ENCODE measurements around the gene MXI1.

The MXI1 gene

DNA sequence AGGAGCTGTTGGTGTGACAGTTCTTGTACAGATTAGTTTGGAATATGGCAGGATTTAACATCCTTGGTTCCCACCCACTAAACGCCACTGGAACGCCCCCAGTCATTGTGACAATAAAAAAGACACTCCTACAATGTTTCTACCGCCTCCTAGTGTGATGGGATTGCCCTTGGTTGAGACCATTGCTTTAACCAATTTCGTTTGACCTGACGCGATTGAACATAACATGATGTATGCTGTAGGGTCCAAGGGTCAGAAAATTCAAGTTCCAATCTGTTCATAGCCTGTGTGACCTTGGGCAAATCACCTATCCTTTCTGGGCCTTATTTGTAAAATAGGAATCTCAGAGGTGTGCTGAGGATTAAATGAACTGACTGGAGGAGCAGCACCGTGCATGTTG lies 12.5 kb downstream of the MXI1 start:
- H3K27me3 ChIP-seq (ENCODE audit: control insufficient read depth, insufficient read depth, low read length), result peaks cover 71% of the 10 kb centered on the region
- no peaks in the 10 kb centered on the region for H3K9me3 ChIP-seq (ENCODE audit: control insufficient read depth, insufficient read depth, low read length)
- no peaks in the 10 kb centered on the region for H3K36me3 ChIP-seq (ENCODE audit: control insufficient read depth, insufficient read depth, low read length)
- H3K4me1 ChIP-seq (ENCODE audit: control insufficient read depth, insufficient read depth, low read length), result peaks cover 6% of the 10 kb centered on the region
- no peak overlapping the region for H3K4me3 ChIP-seq (ENCODE audit: low read depth, low read length)
- no peak overlapping the region for H3K9ac ChIP-seq (ENCODE audit: low read depth, low read length)

DNA sequence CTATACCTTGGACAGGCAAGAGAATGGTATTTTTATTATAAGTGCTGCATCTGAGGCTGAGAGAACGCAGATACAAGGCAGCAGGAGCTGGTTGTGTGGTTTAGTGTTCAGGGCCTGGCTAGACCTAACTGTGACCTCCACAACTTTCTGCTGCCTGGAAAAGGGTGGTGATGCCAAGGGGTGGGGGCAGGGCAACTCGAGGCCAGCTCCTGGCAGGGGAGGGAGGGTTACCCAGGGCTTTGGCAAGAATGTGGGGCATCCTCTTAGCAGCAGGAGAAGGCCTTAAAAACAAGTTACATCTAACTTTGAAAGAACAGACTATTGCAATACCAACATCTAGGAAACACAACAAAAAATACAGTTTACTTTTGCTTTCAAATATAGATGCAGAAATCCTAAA lies 13.0 kb downstream of the MXI1 start:
- no peaks in the 10 kb centered on the region for H3K36me3 ChIP-seq (ENCODE audit: control insufficient read depth, insufficient read depth, low read length)
- H3K9me3 ChIP-seq (ENCODE audit: control insufficient read depth, insufficient read depth, low read length), result no peaks in the 10 kb centered on the region
- peaks cover 6% of the 10 kb centered on the region for H3K4me1 ChIP-seq (ENCODE audit: control insufficient read depth, insufficient read depth, low read length)
- no peak overlapping the region for H3K9ac ChIP-seq (ENCODE audit: low read depth, low read length)
- peaks cover 72% of the 10 kb centered on the region for H3K27me3 ChIP-seq (ENCODE audit: control insufficient read depth, insufficient read depth, low read length)
- no peak overlapping the region for H3K4me3 ChIP-seq (ENCODE audit: low read depth, low read length)

DNA sequence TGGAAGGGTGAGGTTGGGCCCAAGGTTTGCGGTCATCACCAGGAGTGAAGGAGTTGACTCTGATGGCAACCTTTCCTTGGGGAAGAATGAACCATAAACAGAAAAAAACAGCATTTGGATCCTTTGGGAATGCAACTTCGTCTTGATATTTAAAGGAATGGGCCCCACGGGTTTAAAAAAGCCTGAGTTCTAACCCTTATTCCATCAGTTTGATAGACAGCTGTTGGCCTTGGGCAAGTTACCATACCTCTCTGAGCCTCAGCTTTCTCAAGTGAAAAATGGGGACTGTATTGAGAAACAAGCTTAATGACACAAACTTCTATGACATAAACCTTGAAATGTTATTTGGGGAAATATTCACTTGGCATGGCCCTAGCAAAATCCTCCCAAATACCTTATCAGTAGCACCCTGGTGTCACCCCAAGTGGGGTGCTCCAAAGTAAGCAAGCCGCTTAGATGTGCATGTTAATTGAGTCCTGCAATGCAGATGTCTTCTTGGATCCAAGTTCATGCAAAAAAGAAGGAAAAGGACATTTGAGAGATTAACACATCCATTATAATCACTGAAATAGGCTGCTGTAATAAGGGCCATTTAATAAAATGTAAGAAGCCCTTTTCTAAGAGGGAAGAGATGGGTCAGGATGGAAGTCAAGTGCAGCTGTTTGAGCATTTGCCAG lies 13.8 kb downstream of the MXI1 start:
- Histone ChIP-seq H3K9ac (ENCODE audit: low read depth, low read length) (no peak overlapping the region), H3K4me3 (ENCODE audit: low read depth, low read length) (peak overlapping the region; percentile 33), H3K4me1 (ENCODE audit: control insufficient read depth, insufficient read depth, low read length) (peaks cover 6% of the 10 kb centered on the region)

DNA sequence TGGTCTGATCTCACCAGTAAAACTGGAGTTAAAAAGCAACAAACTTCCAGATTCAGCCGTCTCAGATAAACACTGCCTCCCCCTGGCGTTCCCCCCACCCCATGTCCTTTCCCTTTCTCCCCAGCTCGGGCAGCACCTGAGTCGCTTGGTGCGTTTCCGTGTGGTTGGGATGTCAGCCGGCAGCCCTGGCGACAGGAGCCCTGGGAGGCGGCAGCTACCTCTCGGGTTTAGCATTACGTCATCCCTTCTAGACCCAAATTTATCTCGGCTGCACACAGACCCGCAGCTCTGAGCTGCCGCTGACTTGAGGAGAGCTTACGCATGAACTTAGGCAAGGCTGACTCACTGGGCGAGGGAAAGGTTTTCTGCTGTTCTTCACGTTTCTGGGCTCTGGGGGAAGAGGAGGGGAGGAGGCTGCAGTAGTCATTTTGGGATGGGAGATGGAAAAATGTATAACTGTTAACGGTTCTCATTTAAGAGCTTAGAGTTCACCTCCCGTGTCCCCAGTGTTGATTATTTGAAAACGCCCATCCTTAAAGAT lies 14.4 kb downstream of the MXI1 start:
- H3K27me3 ChIP-seq (ENCODE audit: control insufficient read depth, insufficient read depth, low read length), result peaks cover 63% of the 10 kb centered on the region
- H3K4me1 ChIP-seq (ENCODE audit: control insufficient read depth, insufficient read depth, low read length), result peaks cover 6% of the 10 kb centered on the region
- no peaks in the 10 kb centered on the region for H3K9me3 ChIP-seq (ENCODE audit: control insufficient read depth, insufficient read depth, low read length)
- H3K36me3 ChIP-seq (ENCODE audit: control insufficient read depth, insufficient read depth, low read length), result no peaks in the 10 kb centered on the region
- H3K9ac ChIP-seq (ENCODE audit: low read depth, low read length), result no peak overlapping the region
- peak overlapping the region; percentile 33 for H3K4me3 ChIP-seq (ENCODE audit: low read depth, low read length)

More for the DNA sequence above, 13.8 kb downstream of the MXI1 start:
- H3K27me3 ChIP-seq (ENCODE audit: control insufficient read depth, insufficient read depth, low read length), result peaks cover 66% of the 10 kb centered on the region
- no peaks in the 10 kb centered on the region for H3K36me3 ChIP-seq (ENCODE audit: control insufficient read depth, insufficient read depth, low read length)
- no peaks in the 10 kb centered on the region for H3K9me3 ChIP-seq (ENCODE audit: control insufficient read depth, insufficient read depth, low read length)

DNA sequence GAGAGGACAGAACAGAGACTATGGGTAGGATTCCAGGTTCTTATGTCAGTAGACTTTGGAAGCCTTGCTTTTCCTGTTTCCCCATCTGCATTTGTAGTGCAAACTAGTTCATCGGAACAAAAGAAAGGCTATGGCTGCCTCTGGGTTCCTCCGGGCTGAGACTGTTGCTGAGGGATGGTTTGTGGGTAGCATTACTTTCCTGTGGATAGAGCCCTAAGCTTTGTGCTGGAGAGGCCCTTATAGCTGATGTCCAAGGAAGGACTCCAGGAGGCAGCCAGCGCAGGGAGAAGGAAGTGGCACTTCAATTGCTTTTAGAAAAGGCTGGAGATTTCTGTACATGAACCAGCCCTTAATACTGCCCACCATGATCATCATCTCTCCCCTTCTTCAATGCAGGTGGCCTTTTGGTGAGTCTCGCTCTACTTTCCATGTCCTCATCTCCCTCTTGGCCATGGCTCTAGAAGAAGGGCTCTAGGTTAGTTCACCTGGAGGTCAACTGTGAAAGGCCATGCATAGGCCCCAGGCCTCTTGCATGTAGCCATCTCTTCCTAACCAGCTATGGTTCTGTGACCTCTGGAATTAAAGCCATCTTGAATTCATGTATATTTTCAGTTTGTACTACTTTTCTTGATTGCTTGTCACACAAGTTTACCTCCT lies 15.4 kb downstream of the MXI1 start:
- Histone ChIP-seq H3K27me3 (ENCODE audit: control insufficient read depth, insufficient read depth, low read length) (peaks cover 55% of the 10 kb centered on the region), H3K4me1 (ENCODE audit: control insufficient read depth, insufficient read depth, low read length) (peaks cover 6% of the 10 kb centered on the region), H3K36me3 (ENCODE audit: control insufficient read depth, insufficient read depth, low read length) (no peaks in the 10 kb centered on the region), H3K9ac (ENCODE audit: low read depth, low read length) (no peak overlapping the region), H3K4me3 (ENCODE audit: low read depth, low read length) (peak overlapping the region; percentile 33), H3K9me3 (ENCODE audit: control insufficient read depth, insufficient read depth, low read length) (no peaks in the 10 kb centered on the region)

DNA sequence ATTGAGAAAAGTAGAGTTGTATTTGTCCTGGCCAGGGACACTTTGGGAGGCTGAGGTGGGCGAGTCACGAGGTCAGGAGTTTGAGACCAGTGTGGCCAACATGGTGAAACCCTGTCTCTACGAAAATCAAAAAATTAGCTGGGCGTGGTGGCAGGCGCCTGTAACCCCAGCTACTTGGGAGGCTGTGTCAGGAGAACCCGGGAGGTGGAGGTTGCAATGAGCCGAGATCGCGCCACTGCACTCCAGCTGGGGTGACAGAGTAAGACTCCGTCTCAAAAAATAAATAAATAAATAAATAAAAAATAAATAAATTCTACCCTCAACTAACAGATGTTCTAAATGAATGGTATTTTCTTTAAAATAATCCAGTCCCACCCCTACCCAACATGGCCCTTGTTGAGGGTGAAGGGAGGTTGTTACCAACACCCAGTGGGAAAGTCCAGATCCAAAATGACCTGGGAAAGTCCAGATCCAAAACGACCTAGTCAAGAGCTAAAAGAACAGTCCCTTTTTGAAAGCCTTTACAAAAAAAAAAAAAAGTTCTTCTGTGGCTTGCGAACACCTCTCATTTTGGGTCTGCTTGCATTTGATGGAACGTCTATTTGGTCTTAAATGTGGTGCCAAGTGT lies 16.0 kb downstream of the MXI1 start:
- peaks cover 60% of the 10 kb centered on the region for H3K27me3 ChIP-seq (ENCODE audit: control insufficient read depth, insufficient read depth, low read length)

DNA sequence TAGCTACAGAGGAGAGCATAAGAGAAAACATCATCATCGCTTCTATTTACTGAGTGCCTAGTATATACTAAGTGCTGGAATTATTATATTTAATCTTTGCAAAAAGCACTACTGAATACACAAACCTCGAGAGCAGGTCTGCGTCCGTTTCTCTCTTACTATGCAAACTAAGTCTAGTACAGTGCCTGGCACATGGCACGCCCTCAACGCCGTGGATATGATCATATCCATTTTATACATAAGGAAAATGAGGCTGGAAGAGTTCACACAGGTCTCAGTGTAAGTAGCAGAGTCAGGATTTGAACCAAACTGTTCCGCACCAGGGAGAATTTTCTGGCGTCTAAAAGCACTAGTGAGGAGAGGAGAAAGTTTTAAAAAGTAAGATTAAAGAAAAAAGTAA lies 17.6 kb downstream of the MXI1 start:
- Histone ChIP-seq H3K4me3 (ENCODE audit: low read depth, low read length) (peak overlapping the region; percentile 19), H3K27me3 (ENCODE audit: control insufficient read depth, insufficient read depth, low read length) (peaks cover 53% of the 10 kb centered on the region), H3K4me1 (ENCODE audit: control insufficient read depth, insufficient read depth, low read length) (peaks cover 6% of the 10 kb centered on the region), H3K36me3 (ENCODE audit: control insufficient read depth, insufficient read depth, low read length) (no peaks in the 10 kb centered on the region), H3K9me3 (ENCODE audit: control insufficient read depth, insufficient read depth, low read length) (no peaks in the 10 kb centered on the region), H3K9ac (ENCODE audit: low read depth, low read length) (no peak overlapping the region)

More for the DNA sequence above, 16.0 kb downstream of the MXI1 start:
- Histone ChIP-seq H3K9me3 (ENCODE audit: control insufficient read depth, insufficient read depth, low read length) (no peaks in the 10 kb centered on the region), H3K4me1 (ENCODE audit: control insufficient read depth, insufficient read depth, low read length) (peaks cover 6% of the 10 kb centered on the region), H3K9ac (ENCODE audit: low read depth, low read length) (no peak overlapping the region), H3K4me3 (ENCODE audit: low read depth, low read length) (no peak overlapping the region), H3K36me3 (ENCODE audit: control insufficient read depth, insufficient read depth, low read length) (no peaks in the 10 kb centered on the region)

DNA sequence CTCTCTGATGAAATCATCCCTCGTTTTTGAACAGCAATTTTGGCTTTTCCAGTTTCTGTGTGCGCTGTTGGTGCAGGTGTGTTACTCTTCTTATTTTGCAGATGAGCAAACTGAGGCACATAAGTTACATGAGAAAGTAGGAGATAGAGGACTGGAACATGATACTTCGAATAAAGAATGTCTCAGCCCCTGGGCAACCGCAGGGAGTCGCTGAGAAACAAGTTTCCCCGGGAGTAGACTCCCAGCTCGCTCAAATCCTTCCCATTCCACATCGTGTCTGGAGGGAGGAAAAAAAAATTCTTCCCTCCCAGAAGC lies 18.0 kb downstream of the MXI1 start:
- Histone ChIP-seq H3K4me3 (ENCODE audit: low read depth, low read length) (peak overlapping the region; percentile 19), H3K4me1 (ENCODE audit: control insufficient read depth, insufficient read depth, low read length) (peaks cover 6% of the 10 kb centered on the region), H3K9ac (ENCODE audit: low read depth, low read length) (no peak overlapping the region), H3K9me3 (ENCODE audit: control insufficient read depth, insufficient read depth, low read length) (no peaks in the 10 kb centered on the region), H3K27me3 (ENCODE audit: control insufficient read depth, insufficient read depth, low read length) (peaks cover 49% of the 10 kb centered on the region), H3K36me3 (ENCODE audit: control insufficient read depth, insufficient read depth, low read length) (no peaks in the 10 kb centered on the region)

DNA sequence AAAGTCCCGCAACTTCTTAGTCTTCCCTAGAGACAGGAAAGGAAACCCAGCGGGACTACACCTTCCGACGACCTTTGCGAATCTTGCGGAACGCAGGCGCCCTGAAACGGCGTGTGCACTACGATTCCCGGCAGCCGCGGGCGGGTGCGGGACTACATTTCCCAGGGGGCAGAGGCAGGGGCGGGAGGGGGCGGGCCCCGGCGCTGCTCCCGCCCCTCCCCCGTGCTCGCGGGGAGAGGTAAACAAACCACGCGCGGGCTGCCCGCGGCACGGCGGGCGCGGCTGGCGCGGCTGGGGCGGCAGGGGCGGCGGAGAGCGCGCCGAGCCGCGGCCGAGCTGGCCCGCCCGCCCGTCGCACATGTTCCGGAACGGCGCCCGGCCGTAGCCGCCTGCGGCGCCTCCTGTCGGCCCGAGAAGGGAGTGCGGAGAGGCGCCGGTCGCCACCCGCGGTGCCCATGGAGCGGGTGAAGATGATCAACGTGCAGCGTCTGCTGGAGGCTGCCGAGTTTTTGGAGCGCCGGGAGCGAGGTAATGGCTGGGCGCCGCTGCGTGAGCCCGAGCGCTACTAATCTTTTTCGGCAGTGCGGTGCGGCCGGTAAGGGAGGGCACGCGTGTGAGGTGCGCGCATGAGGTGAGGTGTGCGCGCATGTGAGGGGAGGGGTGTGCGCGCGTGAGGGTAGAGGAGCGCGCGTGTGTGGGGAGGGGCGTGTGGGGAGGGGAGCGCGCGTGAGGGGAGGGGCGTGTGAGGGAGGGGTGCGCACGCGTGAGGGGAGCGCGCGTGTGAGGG lies 18.5 kb downstream of the MXI1 start:
- Histone ChIP-seq H3K36me3 (ENCODE audit: control insufficient read depth, insufficient read depth, low read length) (no peaks in the 10 kb centered on the region), H3K27me3 (ENCODE audit: control insufficient read depth, insufficient read depth, low read length) (peaks cover 43% of the 10 kb centered on the region), H3K9me3 (ENCODE audit: control insufficient read depth, insufficient read depth, low read length) (no peaks in the 10 kb centered on the region), H3K9ac (ENCODE audit: low read depth, low read length) (no peak overlapping the region), H3K4me3 (ENCODE audit: low read depth, low read length) (peak overlapping the region; percentile 66), H3K4me1 (ENCODE audit: control insufficient read depth, insufficient read depth, low read length) (peaks cover 6% of the 10 kb centered on the region)

DNA sequence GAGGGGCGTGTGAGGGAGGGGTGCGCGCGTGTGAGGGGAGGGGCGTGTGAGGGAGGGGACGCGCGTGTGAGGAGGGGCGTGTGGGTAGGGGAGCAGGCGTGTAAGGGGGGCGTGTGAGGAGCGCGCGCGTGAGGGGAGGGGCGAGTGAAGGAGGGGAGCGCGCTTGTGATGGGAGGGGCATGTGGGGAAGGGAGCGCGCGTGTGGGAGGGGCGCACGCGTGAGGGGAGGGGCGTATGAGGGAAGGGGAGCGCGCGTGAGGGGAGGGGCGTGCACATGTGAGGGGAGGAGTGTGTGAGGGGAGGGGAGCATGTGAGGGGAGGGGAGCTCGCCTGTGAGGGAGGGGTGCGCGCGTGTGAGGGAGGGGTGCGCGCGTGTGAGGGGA lies 19.1 kb downstream of the MXI1 start:
- peak overlapping the region; percentile 66 for H3K4me3 ChIP-seq (ENCODE audit: low read depth, low read length)
- H3K4me1 ChIP-seq (ENCODE audit: control insufficient read depth, insufficient read depth, low read length), result peaks cover 6% of the 10 kb centered on the region
- peaks cover 37% of the 10 kb centered on the region for H3K27me3 ChIP-seq (ENCODE audit: control insufficient read depth, insufficient read depth, low read length)
- no peak overlapping the region for H3K9ac ChIP-seq (ENCODE audit: low read depth, low read length)
- H3K36me3 ChIP-seq (ENCODE audit: control insufficient read depth, insufficient read depth, low read length), result no peaks in the 10 kb centered on the region
- H3K9me3 ChIP-seq (ENCODE audit: control insufficient read depth, insufficient read depth, low read length), result no peaks in the 10 kb centered on the region

DNA sequence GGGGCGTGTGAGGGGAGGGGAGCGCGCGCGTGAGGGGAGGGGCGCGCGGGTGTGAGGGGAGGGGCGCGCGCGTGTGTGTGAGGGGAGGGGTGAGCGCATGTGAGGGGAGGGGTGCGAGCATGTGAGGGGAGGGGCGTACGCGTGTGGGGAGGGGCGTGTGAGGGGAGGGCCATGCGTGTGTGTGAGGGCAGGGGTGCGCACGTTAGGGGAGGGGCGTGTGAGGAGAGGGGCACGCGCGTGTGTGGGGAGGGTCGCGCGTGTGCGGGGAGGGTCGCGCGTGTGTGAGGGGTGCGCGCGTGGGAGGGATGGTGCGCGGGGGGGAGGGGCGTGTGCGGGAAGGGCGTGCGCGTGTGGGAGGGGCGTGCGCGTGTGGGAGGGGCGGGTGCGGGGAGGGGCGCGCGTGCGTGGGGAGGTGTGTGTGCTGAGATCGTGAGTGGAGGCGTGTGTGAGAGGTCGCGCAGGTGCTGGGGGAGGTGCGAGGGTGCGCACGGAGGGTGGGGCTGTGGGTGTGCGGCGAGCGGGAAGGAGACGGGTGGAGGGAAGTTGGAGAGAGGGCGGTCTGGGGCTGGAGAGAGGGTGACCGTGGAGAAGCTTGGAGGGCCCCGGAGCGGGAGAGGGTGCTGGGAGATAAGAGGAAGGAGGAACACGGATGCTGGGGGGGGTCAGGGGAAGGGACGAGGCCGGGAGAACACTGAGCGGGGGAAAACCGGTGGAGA lies 19.7 kb downstream of the MXI1 start:
- Histone ChIP-seq H3K9ac (ENCODE audit: low read depth, low read length) (peak overlapping the region; percentile 47), H3K27me3 (ENCODE audit: control insufficient read depth, insufficient read depth, low read length) (peaks cover 33% of the 10 kb centered on the region), H3K4me3 (ENCODE audit: low read depth, low read length) (peak overlapping the region; percentile 72), H3K4me1 (ENCODE audit: control insufficient read depth, insufficient read depth, low read length) (peaks cover 4% of the 10 kb centered on the region), H3K9me3 (ENCODE audit: control insufficient read depth, insufficient read depth, low read length) (no peaks in the 10 kb centered on the region), H3K36me3 (ENCODE audit: control insufficient read depth, insufficient read depth, low read length) (no peaks in the 10 kb centered on the region)
